SK-N-SH treated with all-trans-retinoic acid at 6 μM for 48 hours (cell line): Measurements from ENCODE around the gene GPR156.

Experiments used
- BACH2 ChIP-seq: fragments of 250-450 bp; sonication (Bioruptor Pico); IDR thresholded peaks from 2 replicates; pipeline ENCODE4 v1.9.0; 2021; ENCODE audit warnings: mild to moderate bottlenecking, borderline replicate concordance
- ISL1 ChIP-seq: fragments of 250-450 bp; sonication (Bioruptor Pico); IDR thresholded peaks from 2 replicates; pipeline ENCODE4 v2.1.2; 2022; ENCODE audit warnings: mild to moderate bottlenecking, moderate library complexity
- PPARA ChIP-seq: fragments of 250-450 bp; sonication (Bioruptor Pico); IDR thresholded peaks from 2 replicates; pipeline ENCODE4 v1.5.0; 2020; ENCODE audit warnings: mild to moderate bottlenecking, borderline replicate concordance
- ZC3H10 ChIP-seq: fragments of 250-450 bp; sonication (Bioruptor Pico); IDR thresholded peaks from 2 replicates; pipeline ENCODE4 v1.5.1; 2021; ENCODE audit warnings: mild to moderate bottlenecking, moderate library complexity
- ZNF565 ChIP-seq: fragments of 450-650 bp; formaldehyde crosslinking; conservative IDR thresholded peaks from 2 replicates; pipeline ENCODE4 v1.5.0; 2020; ENCODE audit warnings: low read depth, mild to moderate bottlenecking, moderate library complexity
- ZNF70 ChIP-seq: fragments of 450-650 bp; formaldehyde crosslinking; IDR thresholded peaks from 2 replicates; pipeline ENCODE4 v1.5.0; 2020; ENCODE audit warnings: mild to moderate bottlenecking, moderate library complexity
- TF ChIP-seq, protein P1 (sequence below): fragments of 250-450 bp; sonication (Bioruptor Pico); IDR thresholded peaks from 2 replicates; pipeline ENCODE4 v1.8.0; 2021; ENCODE audit warnings: low read depth, mild to moderate bottlenecking, moderate library complexity, borderline replicate concordance
- TF ChIP-seq, protein P2 (sequence below): fragments of 250-450 bp; sonication (Bioruptor Pico); IDR thresholded peaks from 2 replicates; pipeline ENCODE4 v1.8.0; 2020; ENCODE audit warnings: mild to moderate bottlenecking, moderate library complexity, borderline replicate concordance
- TF ChIP-seq, protein P3 (sequence below): fragments of 250-450 bp; sonication (Bioruptor Pico); IDR thresholded peaks from 2 replicates; pipeline ENCODE4 v1.5.1; 2020; ENCODE audit warnings: low read depth, mild to moderate bottlenecking, moderate library complexity

DNA sequence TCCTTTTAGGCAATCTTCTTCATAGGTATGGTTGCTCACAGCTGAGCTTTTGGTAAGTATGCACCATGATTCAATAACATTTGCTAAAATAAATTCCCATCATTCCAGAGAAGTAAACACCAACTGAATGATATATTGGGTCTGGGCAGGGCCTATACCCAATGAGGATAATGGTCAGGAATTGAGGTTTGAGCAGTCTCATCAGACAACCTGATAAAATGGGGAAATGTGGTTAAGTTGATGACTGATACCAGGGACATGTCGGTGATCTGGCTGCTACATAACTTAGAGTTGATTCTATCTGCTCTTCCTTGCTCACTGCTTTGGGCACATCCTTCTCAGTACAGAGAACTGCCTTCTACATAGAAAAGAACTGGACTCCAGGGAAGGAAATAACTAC, 92.9 kb downstream of the GPR156 start:
- TF ChIP-seq ZNF565 (CRISPR knock-in tag) (no peak), BACH2 (no peak), ZC3H10 (CRISPR knock-in tag) (no peak), ISL1 (no peak), PPARA (CRISPR knock-in tag) (no peak), ZNF70 (CRISPR knock-in tag) (no peak)
- TF ChIP-seq, protein P1, sequence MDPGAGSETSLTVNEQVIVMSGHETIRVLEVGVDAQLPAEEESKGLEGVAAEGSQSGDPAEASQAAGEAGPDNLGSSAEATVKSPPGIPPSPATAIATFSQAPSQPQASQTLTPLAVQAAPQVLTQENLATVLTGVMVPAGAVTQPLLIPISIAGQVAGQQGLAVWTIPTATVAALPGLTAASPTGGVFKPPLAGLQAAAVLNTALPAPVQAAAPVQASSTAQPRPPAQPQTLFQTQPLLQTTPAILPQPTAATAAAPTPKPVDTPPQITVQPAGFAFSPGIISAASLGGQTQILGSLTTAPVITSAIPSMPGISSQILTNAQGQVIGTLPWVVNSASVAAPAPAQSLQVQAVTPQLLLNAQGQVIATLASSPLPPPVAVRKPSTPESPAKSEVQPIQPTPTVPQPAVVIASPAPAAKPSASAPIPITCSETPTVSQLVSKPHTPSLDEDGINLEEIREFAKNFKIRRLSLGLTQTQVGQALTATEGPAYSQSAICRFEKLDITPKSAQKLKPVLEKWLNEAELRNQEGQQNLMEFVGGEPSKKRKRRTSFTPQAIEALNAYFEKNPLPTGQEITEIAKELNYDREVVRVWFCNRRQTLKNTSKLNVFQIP (CRISPR knock-in tag), result no peak
- TF ChIP-seq, protein P2, sequence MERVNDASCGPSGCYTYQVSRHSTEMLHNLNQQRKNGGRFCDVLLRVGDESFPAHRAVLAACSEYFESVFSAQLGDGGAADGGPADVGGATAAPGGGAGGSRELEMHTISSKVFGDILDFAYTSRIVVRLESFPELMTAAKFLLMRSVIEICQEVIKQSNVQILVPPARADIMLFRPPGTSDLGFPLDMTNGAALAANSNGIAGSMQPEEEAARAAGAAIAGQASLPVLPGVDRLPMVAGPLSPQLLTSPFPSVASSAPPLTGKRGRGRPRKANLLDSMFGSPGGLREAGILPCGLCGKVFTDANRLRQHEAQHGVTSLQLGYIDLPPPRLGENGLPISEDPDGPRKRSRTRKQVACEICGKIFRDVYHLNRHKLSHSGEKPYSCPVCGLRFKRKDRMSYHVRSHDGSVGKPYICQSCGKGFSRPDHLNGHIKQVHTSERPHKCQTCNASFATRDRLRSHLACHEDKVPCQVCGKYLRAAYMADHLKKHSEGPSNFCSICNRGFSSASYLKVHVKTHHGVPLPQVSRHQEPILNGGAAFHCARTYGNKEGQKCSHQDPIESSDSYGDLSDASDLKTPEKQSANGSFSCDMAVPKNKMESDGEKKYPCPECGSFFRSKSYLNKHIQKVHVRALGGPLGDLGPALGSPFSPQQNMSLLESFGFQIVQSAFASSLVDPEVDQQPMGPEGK (CRISPR knock-in tag), result no peak
- TF ChIP-seq, protein P3, sequence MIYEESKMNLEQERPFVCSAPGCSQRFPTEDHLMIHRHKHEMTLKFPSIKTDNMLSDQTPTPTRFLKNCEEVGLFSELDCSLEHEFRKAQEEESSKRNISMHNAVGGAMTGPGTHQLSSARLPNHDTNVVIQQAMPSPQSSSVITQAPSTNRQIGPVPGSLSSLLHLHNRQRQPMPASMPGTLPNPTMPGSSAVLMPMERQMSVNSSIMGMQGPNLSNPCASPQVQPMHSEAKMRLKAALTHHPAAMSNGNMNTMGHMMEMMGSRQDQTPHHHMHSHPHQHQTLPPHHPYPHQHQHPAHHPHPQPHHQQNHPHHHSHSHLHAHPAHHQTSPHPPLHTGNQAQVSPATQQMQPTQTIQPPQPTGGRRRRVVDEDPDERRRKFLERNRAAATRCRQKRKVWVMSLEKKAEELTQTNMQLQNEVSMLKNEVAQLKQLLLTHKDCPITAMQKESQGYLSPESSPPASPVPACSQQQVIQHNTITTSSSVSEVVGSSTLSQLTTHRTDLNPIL (CRISPR knock-in tag), result no peak
